ENCODE results near the gene NFATC4.
"Not testable (repeated sequence)": the region's sequence is repeated elsewhere in the genome, so short reads cannot be mapped to it uniquely, and the experiment has no call there.

Gene NFATC4

DNA sequence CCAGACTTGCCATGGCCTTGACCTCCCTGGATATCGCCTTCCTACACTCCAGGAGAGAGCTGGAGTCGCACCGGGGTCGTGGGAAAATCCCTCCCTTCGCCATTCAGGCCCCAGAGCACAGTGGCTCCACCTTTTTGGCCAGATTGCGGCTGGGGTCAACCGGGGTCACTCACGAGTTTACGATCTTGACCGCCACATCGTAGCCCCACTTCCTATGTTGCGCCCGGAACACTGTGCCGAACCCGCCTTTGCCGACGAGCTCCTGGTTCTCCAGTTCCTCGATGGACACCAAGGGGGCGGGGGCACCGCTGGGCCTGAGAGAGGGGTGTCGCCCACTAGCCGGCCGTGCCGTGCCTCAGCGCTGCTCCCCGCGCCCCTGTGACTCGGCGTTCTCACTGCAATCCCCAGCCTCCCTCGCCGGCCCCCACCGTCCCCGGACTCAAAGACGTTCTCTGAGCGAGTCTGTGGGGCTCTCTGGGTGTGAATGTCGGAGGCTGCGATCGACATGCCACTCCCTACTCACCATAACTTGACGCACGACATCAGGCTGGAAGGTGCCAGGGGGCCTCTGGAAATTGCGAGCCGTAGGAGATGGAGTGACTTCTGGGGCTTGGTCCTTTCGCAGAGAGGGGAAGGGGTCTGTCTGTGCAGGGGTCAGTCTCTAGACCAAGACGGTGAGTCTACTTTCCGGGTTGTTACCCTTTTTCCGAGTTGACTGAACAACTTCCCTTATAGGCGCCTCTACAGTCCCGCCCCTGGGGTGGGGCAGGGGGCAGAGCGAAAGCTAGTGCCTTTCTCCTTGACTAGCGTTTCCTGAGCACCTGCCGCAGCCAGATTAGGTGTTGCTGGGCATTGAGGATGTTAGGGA lies 28.5 kb upstream of the NFATC4 start, which contains the start of gene RIPK3:
TSS of gene RIPK3 (minus strand) at position 708 of the 868 bp plus-strand sequence. CDS start at position 543, 165 bp downstream.
- peak; percentile 42 to 53 for DNase-seq (ENCODE audit: low read depth in 2 of 2)

DNA sequence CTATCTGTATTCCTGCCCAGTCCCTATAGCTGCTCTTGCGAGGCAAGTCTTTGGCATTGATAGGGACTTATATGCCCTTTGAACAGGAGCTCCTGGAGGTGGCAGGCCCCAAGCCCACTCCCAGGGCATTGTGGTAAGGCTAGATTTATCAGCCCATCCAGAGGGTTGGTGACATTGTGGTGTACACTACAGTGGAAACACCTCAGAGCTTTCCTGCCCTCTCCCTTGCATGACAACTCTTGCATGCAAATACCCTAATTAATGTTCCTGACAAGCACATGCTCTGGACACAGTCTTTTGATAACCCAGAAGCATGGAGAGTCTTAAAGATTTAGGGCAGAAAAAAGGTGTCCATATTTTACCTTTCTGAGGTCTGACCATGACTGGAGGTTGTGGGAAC lies 27.4 kb upstream of the NFATC4 start:
- DNase-seq (ENCODE audit: low read depth in 2 of 2): no peak

- DNase-seq (ENCODE audit: low read depth in 2 of 2): no peak
Observed at GRCh38 chr14:24342889-24343288, 25.1 kb upstream of the NFATC4 start.

DNA sequence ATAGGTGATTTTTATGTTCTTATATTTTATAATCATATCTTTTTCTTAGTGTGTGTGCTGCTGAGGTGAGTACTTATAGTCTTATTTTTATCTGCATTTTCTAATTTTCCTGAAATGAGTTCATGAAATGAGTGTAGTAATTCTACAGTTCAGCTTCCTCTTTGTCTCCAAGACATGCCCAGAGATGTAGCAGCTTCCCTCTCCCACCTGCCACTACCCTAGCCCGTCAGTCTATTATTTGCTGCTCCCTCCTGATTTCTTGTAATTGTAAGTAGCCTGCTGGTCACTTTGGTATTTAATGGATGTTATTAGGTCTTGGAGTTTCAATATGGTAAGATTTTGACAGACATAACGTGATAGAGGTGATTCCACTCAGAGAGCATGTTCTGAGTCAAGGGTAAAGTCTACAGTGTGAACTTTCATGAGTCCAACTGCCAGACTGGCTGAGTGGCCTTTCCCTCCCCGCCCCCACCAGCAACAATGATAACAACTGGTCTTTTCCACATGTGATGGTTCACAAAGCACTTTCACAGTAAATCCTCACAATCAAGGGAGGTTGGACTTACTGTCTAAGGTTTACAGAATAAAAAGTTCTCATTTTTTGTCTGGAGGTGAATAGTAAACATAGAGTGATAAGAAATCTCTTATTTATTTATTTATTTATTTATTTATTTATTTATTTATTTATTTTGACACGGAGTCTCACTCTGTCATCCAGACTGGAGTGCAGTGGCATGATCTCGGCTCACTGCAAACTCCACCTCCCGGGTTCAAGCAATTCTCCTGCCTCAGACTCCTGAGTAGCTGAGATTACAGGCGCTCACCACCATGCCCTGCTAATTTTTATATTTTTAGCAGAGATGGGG lies 24.0 kb upstream of the NFATC4 start:
- no peak for DNase-seq (ENCODE audit: low read depth in 2 of 2)

- no peak for DNase-seq (ENCODE audit: low read depth in 2 of 2)
Observed at GRCh38 chr14:24347134-24347533, 20.9 kb upstream of the NFATC4 start.

- DNase-seq (ENCODE audit: low read depth in 2 of 2): no peak
Observed at GRCh38 chr14:24348186-24348585, 19.8 kb upstream of the NFATC4 start.

GRCh38 chr14:24349742-24350141 lies 18.2 kb upstream of the NFATC4 start:
- no peak for DNase-seq (ENCODE audit: low read depth in 2 of 2)

GRCh38 chr14:24351517-24351916 lies 16.5 kb upstream of the NFATC4 start:
- DNase-seq (ENCODE audit: low read depth in 2 of 2): no peak

GRCh38 chr14:24353559-24354481 lies 14.2 kb upstream of the NFATC4 start:
- DNase-seq (ENCODE audit: low read depth in 2 of 2): no peak

DNA sequence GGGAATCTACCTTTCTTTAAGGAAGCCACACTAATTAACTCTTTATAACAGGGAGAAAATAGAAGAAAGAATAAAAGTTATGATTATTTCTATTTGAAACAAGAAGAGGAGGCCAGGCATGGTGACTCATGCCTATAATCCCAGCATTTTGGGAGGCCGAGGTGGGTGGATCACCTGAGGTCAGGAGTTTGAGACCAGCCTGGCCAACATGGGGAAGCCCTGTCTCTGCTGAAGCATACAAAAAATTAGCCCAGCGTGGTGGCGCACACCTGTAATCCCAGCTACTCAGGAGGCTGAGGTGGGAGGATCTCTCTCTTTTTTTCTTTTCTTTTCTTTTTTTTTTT lies 13.5 kb upstream of the NFATC4 start:
- DNase-seq (ENCODE audit: low read depth in 2 of 2): not testable (repeated sequence)

DNA sequence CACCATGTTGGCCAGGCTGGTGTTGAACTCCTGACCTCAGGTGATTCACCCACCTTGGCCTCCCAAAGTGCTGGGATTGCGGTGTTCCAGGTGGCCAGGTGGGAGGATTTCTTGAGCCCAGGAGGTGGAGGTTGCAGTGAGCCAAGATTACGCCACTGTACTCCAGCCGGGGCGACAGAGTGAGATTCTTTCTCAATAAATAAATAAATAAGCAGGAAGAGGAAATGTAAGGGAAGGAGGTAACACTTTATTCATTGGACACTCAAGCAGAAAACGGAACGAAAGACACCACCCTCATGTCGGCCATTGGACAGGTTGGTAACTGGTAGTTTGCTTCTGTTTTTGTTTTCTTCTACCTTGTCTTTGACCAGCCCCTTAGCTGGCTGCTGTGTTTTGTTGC lies 13.0 kb upstream of the NFATC4 start:
- DNase-seq (ENCODE audit: low read depth in 2 of 2): no peak

DNA sequence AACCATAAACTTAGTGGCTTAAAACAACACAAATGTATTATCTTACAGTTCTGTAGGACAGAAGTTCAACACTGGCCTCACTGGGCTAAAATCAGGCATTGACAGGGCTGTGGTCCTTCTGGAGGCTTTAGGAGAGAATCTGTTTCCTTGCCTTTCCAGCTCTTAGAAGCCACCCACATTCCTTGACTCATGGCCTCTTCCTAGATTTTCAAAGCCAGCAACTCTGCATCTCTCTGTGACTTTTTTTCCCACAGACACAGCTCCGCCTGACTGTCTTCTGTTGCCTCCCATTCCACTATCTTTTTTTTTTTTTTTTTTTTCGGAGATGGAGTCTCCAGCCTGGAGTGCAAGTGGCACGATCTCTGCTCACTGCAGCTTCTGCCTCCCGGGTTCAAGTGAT lies 11.8 kb upstream of the NFATC4 start:
- no peak for DNase-seq (ENCODE audit: low read depth in 2 of 2)

DNA sequence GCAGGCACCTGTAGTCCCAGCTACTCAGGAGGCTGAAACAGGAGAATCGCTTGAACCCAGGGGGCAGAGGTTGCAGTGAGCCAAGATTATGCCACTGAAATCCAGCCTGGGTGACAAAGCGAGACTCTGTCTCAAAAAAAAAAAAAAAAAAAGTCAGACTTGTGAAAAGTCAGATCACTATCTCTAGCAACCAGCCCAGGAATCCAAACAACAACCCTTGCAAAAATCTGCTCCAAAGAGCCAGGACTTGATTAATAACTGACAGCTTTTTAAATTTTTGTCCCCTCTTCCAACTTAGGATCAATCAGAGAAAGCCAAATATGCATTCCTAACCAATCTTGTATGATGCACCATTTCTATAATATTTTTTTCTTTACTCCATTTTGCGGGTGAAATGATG lies 7.7 kb upstream of the NFATC4 start:
- no peak for DNase-seq (ENCODE audit: low read depth in 2 of 2)

DNA sequence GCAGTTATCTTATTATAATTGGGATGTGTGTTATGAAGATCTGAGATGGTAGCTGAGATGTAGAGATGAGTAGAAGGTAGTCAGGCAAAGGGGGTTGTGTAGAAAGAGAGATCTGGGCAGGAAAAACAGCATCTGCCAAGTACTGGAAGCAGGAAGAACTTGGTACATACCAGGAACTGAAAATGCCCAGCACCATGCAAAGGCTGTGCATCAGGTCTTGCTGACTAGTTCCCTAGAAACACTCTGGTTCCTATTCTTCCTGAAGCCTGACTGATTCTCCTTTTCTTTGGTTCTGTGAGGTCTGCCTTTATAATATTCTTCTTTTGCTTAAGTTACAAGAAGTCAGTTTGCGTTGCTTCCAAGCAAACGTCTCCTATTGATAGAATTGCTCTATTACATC lies 6.7 kb upstream of the NFATC4 start:
- DNase-seq (ENCODE audit: low read depth in 2 of 2): no peak

- no peak for DNase-seq (ENCODE audit: low read depth in 2 of 2)
Observed at GRCh38 chr14:24362241-24362960, 5.6 kb upstream of the NFATC4 start.

DNA sequence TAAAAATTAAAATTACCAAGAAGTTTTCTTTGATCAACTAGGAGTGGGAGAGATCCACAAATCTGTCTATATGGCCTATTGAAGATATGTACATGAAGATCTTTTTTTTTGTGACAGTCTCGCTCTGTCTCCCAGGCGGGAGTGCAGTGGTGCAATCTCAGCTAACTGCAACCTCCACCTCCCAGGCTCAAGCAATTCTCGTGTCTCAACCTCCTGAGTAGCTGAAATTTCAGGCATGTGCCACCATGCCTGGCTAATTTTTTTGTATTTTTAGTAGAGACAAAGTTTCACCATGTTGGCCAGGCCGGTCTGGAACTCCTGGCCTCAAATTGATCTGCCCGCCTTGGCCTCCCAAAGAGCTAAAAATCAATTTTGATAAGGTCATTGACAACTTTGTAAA lies 4.6 kb upstream of the NFATC4 start:
- no peak for DNase-seq (ENCODE audit: low read depth in 2 of 2)

DNA sequence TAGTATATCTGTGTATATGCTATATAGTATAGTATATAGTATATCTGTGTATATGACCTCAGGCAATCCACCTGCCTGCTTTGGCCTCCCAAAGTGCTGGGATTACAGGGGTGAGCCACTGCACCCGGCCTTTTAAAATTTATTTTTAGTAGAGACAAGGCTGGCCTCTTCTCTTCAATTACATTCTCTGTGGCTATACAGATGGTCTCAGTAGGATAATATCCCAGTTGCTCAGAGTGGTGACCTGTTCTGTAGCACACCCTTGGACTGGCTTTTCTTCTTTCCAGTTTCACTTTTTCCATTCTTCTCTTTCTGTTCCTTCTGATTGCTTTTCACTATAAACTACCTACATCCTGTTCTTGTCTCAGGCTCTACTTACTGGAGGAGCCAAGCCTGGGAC lies 3.1 kb upstream of the NFATC4 start:
- no peak for DNase-seq (ENCODE audit: low read depth in 2 of 2)

- peak; percentile 63 to 68 for DNase-seq (ENCODE audit: low read depth in 2 of 2)
Observed at GRCh38 chr14:24365600-24366412, 2.2 kb upstream of the NFATC4 start.

- no peak for DNase-seq (ENCODE audit: low read depth in 2 of 2)
Observed at GRCh38 chr14:24366413-24366720, 1.6 kb upstream of the NFATC4 start.

- peak in 1 of 2 donors; percentile 5 for DNase-seq (ENCODE audit: low read depth in 2 of 2)
Observed at GRCh38 chr14:24366721-24367513, 1.1 kb upstream of the NFATC4 start.
